RWPE2 (cell line): ENCODE data around the gene APOD.

Experiments
- ATAC-seq: fragments of 200-7000 bp; cut with Tn5 transposase; 3 replicates; pipeline ENCODE4 v1.9.1; 2021; ENCODE audit warnings: low read depth
- DNase-seq: peaks from one replicate; pipeline ENCODE4 v3.0.0-alpha.2; 2020; ENCODE audit warnings: low spot score
- H3K27ac ChIP-seq: fragments of 450-650 bp; 2 replicates; pipeline ENCODE4 v1.5.1; 2017; ENCODE audit warnings: mild to moderate bottlenecking; ENCODE audit not compliant: poor library complexity, severe bottlenecking
- H3K27me3 ChIP-seq: fragments of 250-450 bp; sonication (Bioruptor Pico); 2 replicates; pipeline ENCODE4 v1.5.1; 2021; ENCODE audit warnings: mild to moderate bottlenecking, moderate library complexity; ENCODE audit not compliant: insufficient read depth, poor library complexity, severe bottlenecking
- H3K36me3 ChIP-seq: fragments of 250-450 bp; sonication (Bioruptor Pico); 2 replicates; pipeline ENCODE4 v1.5.1; 2020; ENCODE audit warnings: low read depth, mild to moderate bottlenecking, moderate library complexity
- H3K4me1 ChIP-seq: fragments of 250-450 bp; sonication (Bioruptor Pico); 2 replicates; pipeline ENCODE4 v1.5.1; 2021; ENCODE audit warnings: mild to moderate bottlenecking, moderate library complexity; ENCODE audit not compliant: insufficient read depth, poor library complexity, severe bottlenecking
- H3K4me3 ChIP-seq: fragments of 250-450 bp; sonication (Bioruptor Pico); 2 replicates; pipeline ENCODE4 v1.5.1; 2021; ENCODE audit warnings: mild to moderate bottlenecking, moderate library complexity; ENCODE audit not compliant: severe bottlenecking
- H3K9me3 ChIP-seq: fragments of 250-450 bp; sonication (Bioruptor Pico); 2 replicates; pipeline ENCODE4 v1.5.1; 2021; ENCODE audit warnings: mild to moderate bottlenecking, moderate library complexity; ENCODE audit not compliant: severe bottlenecking
- TF ChIP-seq, protein P1 (sequence below): fragments of 450-650 bp; IDR thresholded peaks from one replicate; pipeline ENCODE4 v1.5.1; 2017; ENCODE audit warnings: mild to moderate bottlenecking, moderate library complexity; ENCODE audit not compliant: poor library complexity, severe bottlenecking

Gene APOD

DNA sequence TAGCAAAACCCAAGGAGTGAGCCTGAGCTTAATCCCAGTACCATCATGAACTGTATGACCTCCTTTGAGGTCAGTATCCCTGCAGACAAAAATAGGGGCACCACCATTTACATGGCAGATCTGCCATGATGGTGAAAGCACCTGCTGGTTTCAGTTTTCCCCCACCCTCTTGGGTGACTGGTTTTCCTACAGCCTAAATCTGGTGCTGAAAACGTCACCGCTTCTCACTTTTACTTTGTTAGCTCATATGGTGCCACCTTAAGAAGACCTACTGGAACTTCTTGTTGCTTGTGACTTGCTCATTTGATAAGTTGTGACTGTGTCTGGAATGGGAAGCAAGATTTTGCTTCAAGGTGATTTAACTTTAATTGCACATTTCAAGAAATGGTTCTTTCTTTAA lies 45.7 kb downstream of the APOD start:
- Histone ChIP-seq H3K27ac (no peak overlapping the region), H3K27me3 (no peaks in the 10 kb centered on the region), H3K36me3 (0 out of 2 replicates have a peak, but pooled peaks cover 4% of the 10 kb centered on the region), H3K4me3 (no peak overlapping the region), H3K9me3 (no peaks in the 10 kb centered on the region), H3K4me1 (no peaks in the 10 kb centered on the region)
- ATAC-seq: no peak
- no peak for DNase-seq
- TF ChIP-seq, protein P1, sequence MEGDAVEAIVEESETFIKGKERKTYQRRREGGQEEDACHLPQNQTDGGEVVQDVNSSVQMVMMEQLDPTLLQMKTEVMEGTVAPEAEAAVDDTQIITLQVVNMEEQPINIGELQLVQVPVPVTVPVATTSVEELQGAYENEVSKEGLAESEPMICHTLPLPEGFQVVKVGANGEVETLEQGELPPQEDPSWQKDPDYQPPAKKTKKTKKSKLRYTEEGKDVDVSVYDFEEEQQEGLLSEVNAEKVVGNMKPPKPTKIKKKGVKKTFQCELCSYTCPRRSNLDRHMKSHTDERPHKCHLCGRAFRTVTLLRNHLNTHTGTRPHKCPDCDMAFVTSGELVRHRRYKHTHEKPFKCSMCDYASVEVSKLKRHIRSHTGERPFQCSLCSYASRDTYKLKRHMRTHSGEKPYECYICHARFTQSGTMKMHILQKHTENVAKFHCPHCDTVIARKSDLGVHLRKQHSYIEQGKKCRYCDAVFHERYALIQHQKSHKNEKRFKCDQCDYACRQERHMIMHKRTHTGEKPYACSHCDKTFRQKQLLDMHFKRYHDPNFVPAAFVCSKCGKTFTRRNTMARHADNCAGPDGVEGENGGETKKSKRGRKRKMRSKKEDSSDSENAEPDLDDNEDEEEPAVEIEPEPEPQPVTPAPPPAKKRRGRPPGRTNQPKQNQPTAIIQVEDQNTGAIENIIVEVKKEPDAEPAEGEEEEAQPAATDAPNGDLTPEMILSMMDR: no peak

DNA sequence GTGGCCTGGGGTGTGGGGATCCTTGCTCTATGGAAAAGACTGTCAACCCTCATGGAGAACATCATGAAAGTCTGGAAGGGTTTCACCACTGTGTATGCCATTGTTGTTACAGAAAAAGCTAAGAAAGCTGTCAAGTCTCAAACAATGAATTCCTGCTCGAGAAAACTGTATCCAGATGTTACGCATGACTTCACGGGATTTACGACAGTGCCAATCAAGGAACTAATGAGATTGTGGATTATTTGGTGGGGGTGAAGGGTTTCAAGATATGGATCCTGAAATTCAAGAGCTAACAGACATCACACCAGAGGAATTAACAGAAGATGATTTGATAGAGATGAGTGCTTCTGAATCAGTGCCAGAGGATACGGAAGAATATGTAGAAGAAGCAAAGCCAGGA lies 48.4 kb downstream of the APOD start:
- Histone ChIP-seq H3K36me3 (0 out of 2 replicates have a peak, but pooled peaks cover 2% of the 10 kb centered on the region), H3K9me3 (no peaks in the 10 kb centered on the region), H3K27me3 (no peaks in the 10 kb centered on the region), H3K4me3 (no peak overlapping the region), H3K4me1 (no peaks in the 10 kb centered on the region), H3K27ac (no peak overlapping the region)
- DNase-seq (no peak), ATAC-seq (no peak)
- TF ChIP-seq, protein P1: no peak

DNA sequence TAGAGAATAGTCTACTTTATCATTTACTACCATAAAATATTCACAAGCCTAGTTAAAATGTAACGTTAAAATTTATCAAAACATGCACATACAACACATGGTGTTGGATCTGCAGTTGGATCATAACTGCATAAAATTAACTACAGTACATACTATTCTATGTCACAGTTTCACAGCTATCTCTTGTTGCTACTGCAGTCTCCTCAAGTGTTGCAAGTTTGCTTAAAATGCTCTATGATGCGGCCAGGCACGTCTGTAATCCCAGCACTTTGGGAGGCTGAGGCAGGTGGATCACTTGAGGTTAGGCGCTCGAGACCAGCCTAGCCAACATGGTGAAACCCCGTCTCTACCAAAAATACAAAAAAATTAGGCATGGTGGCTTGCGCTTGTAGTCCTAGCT lies 50.9 kb downstream of the APOD start:
- TF ChIP-seq, protein P1: no peak
- Histone ChIP-seq H3K27ac (no peak overlapping the region), H3K9me3 (no peaks in the 10 kb centered on the region), H3K4me3 (no peak overlapping the region), H3K4me1 (no peaks in the 10 kb centered on the region), H3K27me3 (no peaks in the 10 kb centered on the region), H3K36me3 (peaks cover 10% of the 10 kb centered on the region)
- no peak for DNase-seq
- ATAC-seq: no peak

DNA sequence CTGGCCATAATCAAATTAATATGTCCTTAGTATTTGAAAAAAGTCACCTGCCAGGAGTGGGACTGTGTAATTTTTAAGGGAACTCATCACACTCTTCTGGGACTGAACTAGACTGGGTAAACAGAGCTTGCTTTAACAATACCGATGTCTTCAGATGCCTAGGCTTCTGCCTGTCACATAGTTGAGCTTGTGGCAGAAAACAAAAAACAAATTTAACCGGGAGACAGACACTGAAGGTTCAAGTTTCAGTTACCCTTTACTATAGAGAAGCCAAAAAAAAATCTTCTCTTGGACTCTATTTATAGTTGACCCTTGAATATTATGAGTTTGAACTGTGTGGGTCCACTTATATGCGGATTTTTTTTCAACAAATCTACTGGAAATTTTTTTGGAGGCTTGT lies 51.4 kb downstream of the APOD start:
- H3K4me3 ChIP-seq: no peak overlapping the region
- ATAC-seq: no peak
- TF ChIP-seq, protein P1: no peak
- H3K27ac ChIP-seq: no peak overlapping the region
- no peaks in the 10 kb centered on the region for H3K4me1 ChIP-seq
- H3K27me3 ChIP-seq: no peaks in the 10 kb centered on the region
- no peaks in the 10 kb centered on the region for H3K9me3 ChIP-seq
- no peak for DNase-seq
- peaks cover 10% of the 10 kb centered on the region for H3K36me3 ChIP-seq

DNA sequence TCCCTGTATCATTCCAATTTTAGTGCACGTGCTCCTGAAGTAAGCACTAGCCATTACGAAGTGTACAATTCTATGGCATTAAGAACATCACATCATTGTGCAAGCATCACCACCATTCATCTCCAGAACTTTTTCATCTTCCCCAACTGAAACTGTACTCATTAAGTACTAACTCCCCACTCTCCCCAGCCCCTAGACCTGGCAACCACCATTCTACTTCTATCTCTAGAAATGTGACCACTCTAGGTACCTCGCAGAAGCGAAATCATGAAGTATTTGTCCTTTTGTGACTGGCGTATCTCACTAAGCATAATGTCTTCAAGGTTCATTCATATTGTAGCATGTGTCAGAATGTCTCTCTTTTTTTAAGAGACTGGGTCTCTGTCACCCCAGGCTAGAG lies 52.1 kb downstream of the APOD start:
- H3K4me1 ChIP-seq: no peaks in the 10 kb centered on the region
- H3K27ac ChIP-seq: no peak overlapping the region
- H3K36me3 ChIP-seq: peaks cover 10% of the 10 kb centered on the region
- no peaks in the 10 kb centered on the region for H3K27me3 ChIP-seq
- no peak overlapping the region for H3K4me3 ChIP-seq
- H3K9me3 ChIP-seq: no peaks in the 10 kb centered on the region
- TF ChIP-seq, protein P1: no peak
- ATAC-seq: no peak
- no peak for DNase-seq
